Endothelial cell of umbilical vein (primary cell): ENCODE measurements around the gene LAMA5. TPM values are rescaled to one million over a fixed set of nuclear protein-coding genes. Genes with fewer than 3 reads are reported as not detected.

Experiments
- BruUV-seq: library from RNA; stranded (reverse); fragments of 400-500 nt; replicated peaks from 2 replicates; lab custom pipeline; 2021; lab: Mats Ljungman, UMichigan
- CTCF ChIA-PET: fragments of 300-600, 350-600 bp; sonication (Branson Sonifier 250); formaldehyde crosslinking; loops from one replicate; lab custom pipeline; 2021; ENCODE audit warnings: antibody characterized with exemption, inconsistent platforms; lab: Charles Lee
- POLR2A ChIA-PET: fragments of 300-600, 350-600 bp; sonication (Branson Sonifier 250); formaldehyde crosslinking; loops from one replicate; lab custom pipeline; 2021; ENCODE audit warnings: antibody characterized with exemption, inconsistent platforms; lab: Charles Lee
- DNase-seq: peaks from one replicate; pipeline ENCODE4 v3.0.0-alpha.2; 2011; ENCODE audit warnings: low read depth, low spot score
- FAIRE-seq: peaks from 2 replicates; lab custom pipeline; 2011; peaks lifted over from hg19 to GRCh38; lab: Jason Lieb, UNC
- H2AFZ ChIP-seq: 2 replicates; pipeline ENCODE4 v1.6.0; 2012; ENCODE audit warnings: low read depth, low read length, control low read depth, inconsistent platforms
- H3K27ac ChIP-seq: 2 replicates; pipeline ENCODE4 v1.5.1; 2011; ENCODE audit warnings: low read depth, mild to moderate bottlenecking, control low read depth, low read length, moderate library complexity; ENCODE audit not compliant: insufficient read depth
- H3K27me3 ChIP-seq, 2 experiments: 2 replicates each; pipeline versions ENCODE4 v1.6.0 to v1.6.1; 2011; ENCODE audit warnings: low read length in 2 of 2, mixed read lengths in 1 of 2; ENCODE audit not compliant: control insufficient read depth in 2 of 2, insufficient read depth in 2 of 2
- H3K36me3 ChIP-seq, 2 experiments: 2 replicates in 1 of 2; 3 replicates in 1 of 2; pipeline ENCODE4 v1.5.1; 2011; ENCODE audit warnings: low read length in 2 of 2, mild to moderate bottlenecking in 1 of 2, moderate library complexity in 1 of 2; ENCODE audit not compliant: control insufficient read depth in 2 of 2, insufficient read depth in 2 of 2; ENCODE audit errors: extremely low read depth in 1 of 2
- H3K4me1 ChIP-seq: 3 replicates; pipeline ENCODE4 v1.5.1; 2011; ENCODE audit warnings: mild to moderate bottlenecking, low read length; ENCODE audit not compliant: control insufficient read depth, insufficient read depth; ENCODE audit errors: extremely low read depth
- H3K4me2 ChIP-seq: 2 replicates; pipeline ENCODE4 v1.6.1; 2011; ENCODE audit warnings: low read length, control low read depth, mixed read lengths; ENCODE audit not compliant: insufficient read depth
- H3K4me3 ChIP-seq, 3 experiments: fragments of 200-600 bp in 1 of 3; sonication (generic), shearing (Covaris generic) in 1 of 3; replicated peaks in 1 of 3; 2 replicates each; pipeline ENCODE4 v1.5.1; 2011 to 2016; ENCODE audit warnings: control low read depth in 3 of 3, low read length in 3 of 3, mild to moderate bottlenecking in 2 of 3, inconsistent platforms in 1 of 3, low read depth in 1 of 3, moderate library complexity in 1 of 3; ENCODE audit not compliant: insufficient read depth in 1 of 3
- H3K79me2 ChIP-seq: 2 replicates; pipeline ENCODE4 v1.6.0; 2012; ENCODE audit warnings: low read length, inconsistent platforms; ENCODE audit not compliant: control insufficient read depth, insufficient read depth
- H3K9ac ChIP-seq: replicated peaks from 2 replicates; pipeline ENCODE3; 2011; ENCODE audit warnings: low read length, control low read depth; ENCODE audit not compliant: insufficient read depth; ENCODE audit errors: extremely low read depth
- H3K9me1 ChIP-seq: replicated peaks from 3 replicates; pipeline ENCODE4 v1.6.0; 2011; ENCODE audit warnings: mild to moderate bottlenecking, low read length; ENCODE audit not compliant: control insufficient read depth, insufficient read depth; ENCODE audit errors: extremely low read depth
- H3K9me3 ChIP-seq: replicated peaks from 2 replicates; pipeline ENCODE4 v1.5.1; 2012; ENCODE audit warnings: low read length, inconsistent platforms; ENCODE audit not compliant: control insufficient read depth, insufficient read depth
- H4K20me1 ChIP-seq: replicated peaks from 2 replicates; pipeline ENCODE3; 2011; ENCODE audit warnings: mild to moderate bottlenecking, low read length; ENCODE audit not compliant: control insufficient read depth, insufficient read depth; ENCODE audit errors: extremely low read depth
- EZH2 ChIP-seq: IDR thresholded peaks from 2 replicates; pipeline ENCODE4 v1.6.1; 2012; ENCODE audit warnings: borderline replicate concordance, low read depth, mild to moderate bottlenecking, moderate library complexity, low read length, inconsistent platforms; ENCODE audit not compliant: severe bottlenecking
- FOS ChIP-seq: IDR thresholded peaks from 2 replicates; pipeline ENCODE4 v1.6.1; 2011; ENCODE audit warnings: mild to moderate bottlenecking, low read length, moderate library complexity, borderline replicate concordance; ENCODE audit not compliant: insufficient read depth
- GATA2 ChIP-seq: IDR thresholded peaks from 2 replicates; pipeline ENCODE4 v1.7.0; 2011; ENCODE audit warnings: low read depth, mild to moderate bottlenecking, moderate library complexity, mixed read lengths, low read length; ENCODE audit not compliant: insufficient read length, insufficient read depth
- JUN ChIP-seq: IDR thresholded peaks from 2 replicates; pipeline ENCODE4 v1.6.1; 2011; ENCODE audit warnings: borderline replicate concordance, low read depth; ENCODE audit not compliant: insufficient read length, insufficient read depth
- MAX ChIP-seq: IDR thresholded peaks from 2 replicates; pipeline ENCODE4 v1.6.1; 2011; ENCODE audit not compliant: insufficient read depth, insufficient read length
- MYC ChIP-seq: IDR thresholded peaks from one replicate; pipeline ENCODE4 v1.6.1; 2011; ENCODE audit warnings: mild to moderate bottlenecking, low read depth, low read length
- POLR2A ChIP-seq: IDR thresholded peaks from 2 replicates; pipeline ENCODE4 v1.6.1; 2012; ENCODE audit warnings: low read depth, mild to moderate bottlenecking, control low read depth, low read length
- POLR2AphosphoS5 ChIP-seq: IDR thresholded peaks from 2 replicates; pipeline ENCODE4 v1.6.1; 2012; ENCODE audit warnings: low read depth, mild to moderate bottlenecking, control low read depth, low read length, moderate library complexity; ENCODE audit not compliant: insufficient read depth
- dilution Hi-C: fragments of 300-500 bp; cut with MboI; formaldehyde crosslinking; loops from one replicate; pipeline ENCODE4 v1.15.0; 2019; ENCODE audit warnings: low sequenced_read_pairs; ENCODE audit not compliant: extremely low pct_ligation_motif_present
- intact Hi-C: fragments of 100-400 bp; cut with micrococcal nuclease; formaldehyde crosslinking; loops from one replicate; pipeline ENCODE4 v1.10.0; 2022
- polyA plus RNA-seq, 4 experiments: library from polyadenylated mRNA; depleted of rRNA in 3 of 4; stranded (reverse) in 3 of 4; unstranded in 1 of 4; fragments of >200 nt; gene quantifications; 2 replicates each; pipeline versions ENCODE4 v1.2.1 to v1.2.3, GENCODE V29; 2011 to 2012; ENCODE audit warnings: missing spikeins in 1 of 4
- total RNA-seq: library from RNA; stranded (reverse); gene quantifications from 2 replicates; pipeline ENCODE4 v1.2.3, GENCODE V29; 2021
- TF ChIP-seq, protein P1 (sequence below), 2 donors: IDR thresholded peaks; 1 replicate in 1 of 2; 2 replicates in 1 of 2; pipeline ENCODE4 v1.5.1; 2011; ENCODE audit warnings: low read length in 2 of 2, mild to moderate bottlenecking in 2 of 2, moderate library complexity in 2 of 2, control low read depth in 1 of 2, inconsistent platforms in 1 of 2, low read depth in 1 of 2; ENCODE audit not compliant: insufficient read depth in 1 of 2; ENCODE audit errors: extremely low read depth in 1 of 2

LAMA5 gene
- total and polyA plus RNA-seq, 2 donors (not counting 3 experiments of a cell fraction or from before 2014, with no cell fraction given): 24.0 to 145 TPM

- no peaks in the 10 kb centered on the region for H3K27me3 ChIP-seq
- TF ChIP-seq JUN: no peak
- TF ChIP-seq EZH2: no peak
- TF ChIP-seq POLR2A: no peak
- no peak for TF ChIP-seq POLR2AphosphoS5
- no peak for TF ChIP-seq GATA2
- no peak for TF ChIP-seq MAX
- no peak for TF ChIP-seq MYC
- TF ChIP-seq, protein P1, sequence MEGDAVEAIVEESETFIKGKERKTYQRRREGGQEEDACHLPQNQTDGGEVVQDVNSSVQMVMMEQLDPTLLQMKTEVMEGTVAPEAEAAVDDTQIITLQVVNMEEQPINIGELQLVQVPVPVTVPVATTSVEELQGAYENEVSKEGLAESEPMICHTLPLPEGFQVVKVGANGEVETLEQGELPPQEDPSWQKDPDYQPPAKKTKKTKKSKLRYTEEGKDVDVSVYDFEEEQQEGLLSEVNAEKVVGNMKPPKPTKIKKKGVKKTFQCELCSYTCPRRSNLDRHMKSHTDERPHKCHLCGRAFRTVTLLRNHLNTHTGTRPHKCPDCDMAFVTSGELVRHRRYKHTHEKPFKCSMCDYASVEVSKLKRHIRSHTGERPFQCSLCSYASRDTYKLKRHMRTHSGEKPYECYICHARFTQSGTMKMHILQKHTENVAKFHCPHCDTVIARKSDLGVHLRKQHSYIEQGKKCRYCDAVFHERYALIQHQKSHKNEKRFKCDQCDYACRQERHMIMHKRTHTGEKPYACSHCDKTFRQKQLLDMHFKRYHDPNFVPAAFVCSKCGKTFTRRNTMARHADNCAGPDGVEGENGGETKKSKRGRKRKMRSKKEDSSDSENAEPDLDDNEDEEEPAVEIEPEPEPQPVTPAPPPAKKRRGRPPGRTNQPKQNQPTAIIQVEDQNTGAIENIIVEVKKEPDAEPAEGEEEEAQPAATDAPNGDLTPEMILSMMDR (IDR thresholded peaks at IDR 0.05; ENCODE audit: extremely low read depth in 1 of 2, insufficient read depth in 1 of 2, low read depth in 1 of 2, low read length in 2 of 2): no peak
- TF ChIP-seq FOS: no peak
- FAIRE-seq: no peak
- dilution Hi-C loops (no loop called here), intact Hi-C loops (no loop called here)
- DNase-seq: no peak
- no peaks in the 10 kb centered on the region for H3K4me1 ChIP-seq
- no peak overlapping the region for H3K9ac ChIP-seq
- no peaks in the 10 kb centered on the region for H3K79me2 ChIP-seq
- ChIA-PET POLR2A (no interaction called here), CTCF (interaction anchor here (0.9 to 2.1 kb wide), 3 partner anchors 39 to 53 kb away, joined by 3 to 12 read pairs (median 4); no protein-coding TSS in a partner anchor)
- no peaks in the 10 kb centered on the region for H3K9me1 ChIP-seq
- H3K9me3 ChIP-seq: no peaks in the 10 kb centered on the region
- no TSS peak for BruUV-seq
- no peak overlapping the region for H3K27ac ChIP-seq
- H3K4me2 ChIP-seq: no peak overlapping the region
- no peak overlapping the region for H3K4me3 ChIP-seq
- H3K36me3 ChIP-seq: peaks cover 20 to 60% of the 10 kb centered on the region in 2 experiments
- H2AFZ ChIP-seq: no peak overlapping the region
- no peaks in the 10 kb centered on the region for H4K20me1 ChIP-seq
Measured at GRCh38 chr20:62329389-62330377, 37.4 kb downstream of the LAMA5 start.
